Gastrocnemius medialis (tissue), 4 donors: Measurements from ENCODE around the gene SSC5D.

Experiments used
- CTCF ChIP-seq, 5 experiments: fragments of 450-650 bp in 3 of 5; fragments of 200-600 bp in 2 of 5; sonication (generic) in 2 of 5; IDR thresholded peaks in 4 of 5; conservative IDR thresholded peaks in 1 of 5; 1 replicate in 4 of 5; 2 replicates in 1 of 5; pipeline ENCODE4 v1.5.1; 2016 to 2019; ENCODE audit warnings: antibody characterized with exemption in 5 of 5, mild to moderate bottlenecking in 3 of 5, moderate library complexity in 3 of 5
- POLR2A ChIP-seq, 2 donors: fragments of 450-650 bp; IDR thresholded peaks; one replicate each; pipeline ENCODE4 v1.6.1; 2017; ENCODE audit warnings: antibody characterized with exemption in 2 of 2, mild to moderate bottlenecking in 2 of 2, moderate library complexity in 2 of 2

GRCh38 chr19:55553217-55554182 lies 65.3 kb downstream of the SSC5D start:
- TF ChIP-seq CTCF (IDR thresholded peaks at IDR 0.05 in 4 of 5, conservative IDR thresholded peaks at IDR 0.05 in 1 of 5) (no peak), POLR2A (IDR thresholded peaks at IDR 0.05) (no peak)
